PFSK-1 (cell line): ENCODE data around the gene KLHL42.

Source experiments
- FOXP2 ChIP-seq: optimal IDR thresholded peaks from 2 replicates; pipeline ENCODE3; 2011; ENCODE audit warnings: borderline replicate concordance, control low read depth, inconsistent platforms; ENCODE audit not compliant: insufficient read depth; ENCODE audit errors: extremely low read length, extremely low read depth
- POLR2AphosphoS5 ChIP-seq: IDR thresholded peaks from 2 replicates; pipeline ENCODE4 v1.6.1; 2012; ENCODE audit warnings: low read depth, mild to moderate bottlenecking, control low read depth, low read length, moderate library complexity
- REST ChIP-seq, 2 experiments: IDR thresholded peaks; 2 replicates each; pipeline versions ENCODE4 v1.6.1 to v1.8.0; 2011 to 2012; ENCODE audit warnings: low read depth in 2 of 2, low read length in 2 of 2, control low read depth in 1 of 2, inconsistent platforms in 1 of 2, mild to moderate bottlenecking in 1 of 2, moderate library complexity in 1 of 2; ENCODE audit not compliant: insufficient read depth in 1 of 2
- SIN3A ChIP-seq: IDR thresholded peaks from 2 replicates; pipeline ENCODE4 v1.6.1; 2012; ENCODE audit warnings: mild to moderate bottlenecking, low read length, moderate library complexity, borderline replicate concordance; ENCODE audit not compliant: insufficient read depth
- TAF1 ChIP-seq: IDR thresholded peaks from 2 replicates; pipeline ENCODE4 v1.6.1; 2012; ENCODE audit warnings: low read length, control low read depth, borderline replicate concordance; ENCODE audit not compliant: insufficient read depth

The KLHL42 gene

GRCh38 chr12:27777141-27777540, 2.9 kb upstream of the KLHL42 start:
- no peak for TF ChIP-seq REST (IDR thresholded peaks at IDR 0.05; ENCODE audit: insufficient read depth in 1 of 2, low read depth in 2 of 2, low read length in 2 of 2)
- TF ChIP-seq TAF1 = no peak
- no peak for TF ChIP-seq POLR2AphosphoS5
- TF ChIP-seq SIN3A = no peak
- TF ChIP-seq FOXP2 = no peak

GRCh38 chr12:27778206-27778605, 1.8 kb upstream of the KLHL42 start:
- TF ChIP-seq POLR2AphosphoS5 (no peak), REST (IDR thresholded peaks at IDR 0.05; ENCODE audit: insufficient read depth in 1 of 2, low read depth in 2 of 2, low read length in 2 of 2) (no peak), SIN3A (no peak), TAF1 (no peak), FOXP2 (no peak)

GRCh38 chr12:27779416-27779919, 565 bp upstream of the KLHL42 start:
- TF ChIP-seq REST (IDR thresholded peaks at IDR 0.05; ENCODE audit: insufficient read depth in 1 of 2, low read depth in 2 of 2, low read length in 2 of 2) (no peak), TAF1 (no peak), POLR2AphosphoS5 (no peak), SIN3A (no peak)

GRCh38 chr12:27780612-27781408, 777 bp downstream of the KLHL42 start:
- TF ChIP-seq POLR2AphosphoS5 (no peak), TAF1 (no peak), REST (IDR thresholded peaks at IDR 0.05; ENCODE audit: insufficient read depth in 1 of 2, low read depth in 2 of 2, low read length in 2 of 2) (no peak), SIN3A (no peak), FOXP2 (no peak)

GRCh38 chr12:27781680-27782079, 1.6 kb downstream of the KLHL42 start:
- no peak for TF ChIP-seq FOXP2
